SK-N-SH (cell line): Measurements from ENCODE around the gene PRTFDC1. TPM values are rescaled to one million over a fixed set of nuclear protein-coding genes. Genes with fewer than 3 reads are reported as not detected.

Experiments used
- CTCF ChIA-PET: fragments of 300-600, 350-600 bp; formaldehyde crosslinking; extraction: SDS; loops from one replicate; lab custom pipeline; 2021; lab: Yijun Ruan, JAX
- POLR2A ChIA-PET: fragments of 350-600 bp; sonication (Branson Sonifier 250); formaldehyde crosslinking; extraction: SDS; loops from one replicate; lab custom pipeline; 2020; ENCODE audit warnings: antibody characterized with exemption, inconsistent platforms; lab: Yijun Ruan, JAX
- DNase-seq: peaks from one replicate; pipeline ENCODE4 v3.0.0; 2012
- H2AFZ ChIP-seq: fragments of 200-600 bp; sonication (generic); 2 replicates; pipeline ENCODE4 v1.8.1; 2016; ENCODE audit warnings: antibody characterized with exemption, mild to moderate bottlenecking, low read depth
- H3F3A ChIP-seq: fragments of 200-600 bp; sonication (generic); replicated peaks from 2 replicates; pipeline ENCODE3; 2016; ENCODE audit warnings: antibody characterized with exemption, mild to moderate bottlenecking; ENCODE audit not compliant: insufficient read depth
- H3K27ac ChIP-seq, 2 experiments: fragments of 200-500 bp in 1 of 2; fragments of 200-600 bp in 1 of 2; sonication (Bioruptor generic) in 1 of 2; sonication (generic), shearing (Covaris generic) in 1 of 2; 2 replicates each; pipeline versions ENCODE4 v1.5.1 to v1.6.1; 2014 to 2016; ENCODE audit warnings: low read depth in 2 of 2, inconsistent platforms in 1 of 2, low read length in 1 of 2, mild to moderate bottlenecking in 1 of 2, mixed read lengths in 1 of 2
- H3K27me3 ChIP-seq: fragments of 200-600 bp; sonication (generic), shearing (Covaris generic); 2 replicates; pipeline ENCODE4 v1.6.1; 2016; ENCODE audit warnings: mixed run types; ENCODE audit not compliant: insufficient read depth
- H3K36me3 ChIP-seq, 2 experiments: fragments of 200-500 bp in 1 of 2; fragments of 200-600 bp in 1 of 2; sonication (Bioruptor generic) in 1 of 2; sonication (generic) in 1 of 2; replicated peaks in 1 of 2; 2 replicates each; pipeline versions ENCODE3 to v1.5.1; 2014 to 2016; ENCODE audit warnings: low read length in 1 of 2, mild to moderate bottlenecking in 1 of 2; ENCODE audit not compliant: insufficient read depth in 2 of 2, control insufficient read depth in 1 of 2
- H3K4me1 ChIP-seq, 2 experiments: fragments of 200-500 bp in 1 of 2; fragments of 200-600 bp in 1 of 2; sonication (Bioruptor generic) in 1 of 2; sonication (generic), shearing (Covaris generic) in 1 of 2; 2 replicates each; pipeline versions ENCODE4 v1.5.1 to v1.6.1; 2014 to 2016; ENCODE audit warnings: low read depth in 1 of 2, low read length in 1 of 2, mixed run types in 1 of 2; ENCODE audit not compliant: insufficient read depth in 2 of 2, control insufficient read depth in 1 of 2
- H3K4me2 ChIP-seq: fragments of 200-600 bp; sonication (generic), shearing (Covaris generic); 2 replicates; pipeline ENCODE4 v1.6.1; 2017; ENCODE audit warnings: mixed run types
- H3K4me3 ChIP-seq, 2 experiments: fragments of 200-500 bp in 1 of 2; fragments of 200-600 bp in 1 of 2; sonication (Bioruptor generic) in 1 of 2; sonication (generic), shearing (Covaris generic) in 1 of 2; 2 replicates each; pipeline versions ENCODE4 v1.5.1 to v1.8.1; 2014 to 2016; ENCODE audit warnings: low read depth in 2 of 2, inconsistent platforms in 1 of 2, low read length in 1 of 2, mild to moderate bottlenecking in 1 of 2, mixed read lengths in 1 of 2, moderate library complexity in 1 of 2
- H3K79me2 ChIP-seq: fragments of 200-600 bp; sonication (generic); 2 replicates; pipeline ENCODE4 v1.8.1; 2017; ENCODE audit warnings: mild to moderate bottlenecking; ENCODE audit not compliant: insufficient read depth
- H3K9ac ChIP-seq: fragments of 200-600 bp; sonication (generic); 2 replicates; pipeline ENCODE4 v1.6.1; 2017; ENCODE audit warnings: mixed run types
- H3K9me2 ChIP-seq: fragments of 200-600 bp; sonication (generic); 2 replicates; pipeline ENCODE4 v1.6.1; 2017; ENCODE audit warnings: mixed run types
- H3K9me3 ChIP-seq: fragments of 200-600 bp; sonication (generic); 2 replicates; pipeline ENCODE4 v1.6.1; 2017; ENCODE audit warnings: mixed run types, mild to moderate bottlenecking, moderate library complexity
- H4K20me1 ChIP-seq: fragments of 200-600 bp; sonication (generic); 2 replicates; pipeline ENCODE4 v1.6.1; 2017; ENCODE audit warnings: mild to moderate bottlenecking, mixed run types; ENCODE audit not compliant: insufficient read depth
- GATA2 ChIP-seq: sonication (generic); formaldehyde crosslinking; IDR thresholded peaks from 2 replicates; pipeline ENCODE4 v1.5.0; 2020; ENCODE audit warnings: mild to moderate bottlenecking, missing genetic modification reagents
- JUND ChIP-seq: IDR thresholded peaks from 2 replicates; pipeline ENCODE4 v1.4.0; 2012
- MEF2A ChIP-seq: IDR thresholded peaks from 2 replicates; pipeline ENCODE4 v1.4.0; 2012; ENCODE audit warnings: low read depth, borderline replicate concordance
- NFIC ChIP-seq: IDR thresholded peaks from 2 replicates; pipeline ENCODE4 v1.4.0; 2012; ENCODE audit warnings: borderline replicate concordance
- RFX5 ChIP-seq: IDR thresholded peaks from 2 replicates; pipeline ENCODE4 v1.6.1; 2012; ENCODE audit warnings: mild to moderate bottlenecking, improper control_type of control experiment, low read length
- TCF12 ChIP-seq: IDR thresholded peaks from 2 replicates; pipeline ENCODE4 v1.4.0; 2012
- TEAD4 ChIP-seq: IDR thresholded peaks from 2 replicates; pipeline ENCODE4 v1.4.0; 2012; ENCODE audit warnings: mild to moderate bottlenecking, borderline replicate concordance; ENCODE audit not compliant: insufficient read depth
- YY1 ChIP-seq: IDR thresholded peaks from 2 replicates; pipeline ENCODE4 v1.4.0; 2012; ENCODE audit warnings: low read depth, mild to moderate bottlenecking
- WGBS: methylation state at CpG from one replicate; pipeline ENCODE4 v1.1.6; 2017; ENCODE audit warnings: low lambda C conversion rate; 5-methylcytosine and 5-hydroxymethylcytosine counted together
- polyA plus RNA-seq, 3 experiments: library from polyadenylated mRNA; depleted of rRNA; stranded (reverse); fragments of >200 nt; gene quantifications; 2 replicates each; pipeline ENCODE4 v1.2.3, GENCODE V29; 2012
- TF ChIP-seq, protein P1 (sequence below): IDR thresholded peaks from 2 replicates; pipeline ENCODE4 v1.4.0; 2012; ENCODE audit warnings: low read depth
- TF ChIP-seq, protein P2 (sequence below): IDR thresholded peaks from 2 replicates; pipeline ENCODE4 v1.4.0; 2012; ENCODE audit warnings: low read depth, borderline replicate concordance

The PRTFDC1 gene
- polyA plus RNA-seq, 1 of the 3 experiments (the other 2 are of a cell fraction), result 6.6 TPM

DNA sequence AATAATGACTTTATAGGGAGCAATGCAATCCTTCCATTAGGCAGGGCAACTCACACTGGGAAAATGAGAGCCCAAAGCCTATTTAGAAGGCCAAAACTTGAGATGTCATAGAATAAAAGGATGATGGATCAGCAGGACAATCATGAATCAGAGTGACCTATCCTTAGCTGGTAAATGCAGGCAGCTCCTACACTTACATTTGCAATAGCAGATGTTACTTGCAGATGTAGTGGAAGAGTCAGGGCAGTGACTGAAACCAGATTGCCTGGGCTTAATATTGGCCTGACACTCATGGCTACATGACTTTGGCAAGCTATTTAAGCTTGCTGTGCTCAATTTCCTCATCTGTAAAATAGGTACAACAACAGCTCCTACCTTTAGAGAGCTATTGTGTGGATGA, 98.7 kb downstream of the PRTFDC1 start:
- CTCF ChIA-PET, result no interaction called here
- POLR2A ChIA-PET, result no interaction called here
- Histone ChIP-seq H3K36me3 (no peaks in the 10 kb centered on the region), H2AFZ (no peak overlapping the region), H3K9ac (no peak overlapping the region), H3K27me3 (no peaks in the 10 kb centered on the region), H3K4me3 (no peak overlapping the region), H3K79me2 (no peaks in the 10 kb centered on the region), H3K9me3 (no peaks in the 10 kb centered on the region), H4K20me1 (no peaks in the 10 kb centered on the region), H3K9me2 (no peaks in the 10 kb centered on the region), H3F3A (peaks cover 13% of the 10 kb centered on the region), H3K27ac (no peak overlapping the region), H3K4me1 (peaks cover 0 to 18% of the 10 kb centered on the region in 2 experiments; a peak in 1 of 4 replicates), H3K4me2 (no peak overlapping the region)
- no peak for DNase-seq
- no peak for TF ChIP-seq YY1
- TF ChIP-seq TCF12, result peak; percentile 29; the same call in 1 of the 2 replicates
- TF ChIP-seq, protein P1, sequence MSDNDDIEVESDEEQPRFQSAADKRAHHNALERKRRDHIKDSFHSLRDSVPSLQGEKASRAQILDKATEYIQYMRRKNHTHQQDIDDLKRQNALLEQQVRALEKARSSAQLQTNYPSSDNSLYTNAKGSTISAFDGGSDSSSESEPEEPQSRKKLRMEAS, result no peak

DNA sequence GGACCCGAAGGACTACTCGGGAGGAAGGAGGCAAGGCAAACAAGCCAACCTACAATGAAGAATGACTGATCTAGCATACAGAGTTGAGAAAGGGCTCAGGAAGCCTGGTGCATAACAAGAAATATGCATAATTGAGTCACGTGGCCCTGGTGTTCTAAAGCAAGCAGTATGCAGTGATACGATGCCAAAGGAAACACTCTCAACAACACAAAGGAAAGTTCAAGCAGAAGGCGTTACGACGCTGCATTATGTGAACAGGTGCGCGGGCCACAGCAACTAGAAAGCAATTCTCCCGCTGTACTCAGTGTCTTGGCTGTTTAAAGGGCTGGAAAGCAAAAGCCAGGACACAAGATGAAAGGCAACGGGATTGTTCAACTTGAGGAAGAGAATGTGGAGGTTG, 100.8 kb downstream of the PRTFDC1 start:
- H3K36me3 ChIP-seq, result no peaks in the 10 kb centered on the region
- no peaks in the 10 kb centered on the region for H3K27me3 ChIP-seq
- 92% methylated on average over 11 of the region's 11 CpGs for WGBS
- no peaks in the 10 kb centered on the region for H3K9me3 ChIP-seq
- H3K9ac ChIP-seq, result no peak overlapping the region
- H3K4me1 ChIP-seq, result 0 out of 4 replicates have a peak, but pooled peaks cover 0 to 5% of the 10 kb centered on the region in 2 experiments
- TF ChIP-seq, protein P2, sequence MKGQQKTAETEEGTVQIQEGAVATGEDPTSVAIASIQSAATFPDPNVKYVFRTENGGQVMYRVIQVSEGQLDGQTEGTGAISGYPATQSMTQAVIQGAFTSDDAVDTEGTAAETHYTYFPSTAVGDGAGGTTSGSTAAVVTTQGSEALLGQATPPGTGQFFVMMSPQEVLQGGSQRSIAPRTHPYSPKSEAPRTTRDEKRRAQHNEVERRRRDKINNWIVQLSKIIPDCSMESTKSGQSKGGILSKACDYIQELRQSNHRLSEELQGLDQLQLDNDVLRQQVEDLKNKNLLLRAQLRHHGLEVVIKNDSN, result peak; percentile 32; the same call in 1 of the 2 replicates
- TF ChIP-seq RFX5, result no peak
- H4K20me1 ChIP-seq, result no peaks in the 10 kb centered on the region
- POLR2A ChIA-PET, result no interaction called here
- H3K27ac ChIP-seq, result no peak overlapping the region
- DNase-seq, result no peak
- H3K4me3 ChIP-seq, result no peak overlapping the region
- H3K79me2 ChIP-seq, result no peaks in the 10 kb centered on the region
- H2AFZ ChIP-seq, result no peak overlapping the region
- H3K4me2 ChIP-seq, result no peak overlapping the region
- peaks cover 3% of the 10 kb centered on the region for H3F3A ChIP-seq
- H3K9me2 ChIP-seq, result no peaks in the 10 kb centered on the region
- CTCF ChIA-PET, result no interaction called here

DNA sequence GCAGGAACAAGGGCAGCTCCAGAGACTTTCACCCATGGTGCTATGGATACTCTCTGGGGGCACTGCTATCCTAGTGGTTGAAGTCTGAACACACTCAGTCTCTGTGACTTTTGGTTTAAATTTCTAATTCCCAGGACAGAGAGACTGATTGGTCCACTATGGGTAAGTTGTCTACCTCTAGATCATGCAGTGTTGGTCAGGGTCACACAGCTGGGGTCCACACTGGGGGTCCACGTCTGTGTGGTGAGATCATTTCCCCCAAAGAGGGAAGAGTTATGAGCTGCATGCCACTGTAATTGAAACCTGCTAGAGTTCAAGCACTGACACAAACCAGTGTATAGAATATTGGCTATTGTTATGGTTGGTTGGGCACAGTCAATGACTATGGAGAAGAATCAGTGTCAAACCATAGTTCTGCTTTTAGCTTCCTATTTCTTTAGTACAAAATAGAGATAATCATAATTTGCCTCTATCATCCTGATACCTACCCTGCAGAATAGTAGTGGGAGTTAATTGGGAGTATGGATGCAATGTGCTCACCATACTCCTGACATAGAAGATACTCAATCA, 101.6 kb downstream of the PRTFDC1 start:
- Histone ChIP-seq H4K20me1 (no peaks in the 10 kb centered on the region), H3K36me3 (no peaks in the 10 kb centered on the region), H3F3A (peaks cover 3% of the 10 kb centered on the region), H3K9me2 (no peaks in the 10 kb centered on the region), H3K27me3 (no peaks in the 10 kb centered on the region), H3K9ac (no peak overlapping the region), H3K79me2 (no peaks in the 10 kb centered on the region), H3K4me1 (0 out of 4 replicates have a peak, but pooled peaks cover 0 to 5% of the 10 kb centered on the region in 2 experiments), H2AFZ (no peak overlapping the region), H3K9me3 (no peaks in the 10 kb centered on the region), H3K4me2 (no peak overlapping the region), H3K27ac (no peak overlapping the region), H3K4me3 (no peak overlapping the region)
- TF ChIP-seq JUND, result no peak
- TF ChIP-seq GATA2, result no peak
- no peak for TF ChIP-seq MEF2A
- no peak for TF ChIP-seq NFIC
- no peak for TF ChIP-seq TEAD4
- CTCF ChIA-PET, result no interaction called here
- POLR2A ChIA-PET, result no interaction called here
- 67% methylated on average over 1 of the region's 1 CpG for WGBS
- no peak for DNase-seq
